ENCODE measurements around the gene MS4A10. TPM values are rescaled to one million over a fixed set of nuclear protein-coding genes. Genes with fewer than 3 reads are reported as not detected.
"Not testable (repeated sequence)": the region's sequence is repeated elsewhere in the genome, so short reads cannot be mapped to it uniquely, and the experiment has no call there.

Gene MS4A10
- total RNA-seq, 1 experiment from 2014 or later: not detected

DNA sequence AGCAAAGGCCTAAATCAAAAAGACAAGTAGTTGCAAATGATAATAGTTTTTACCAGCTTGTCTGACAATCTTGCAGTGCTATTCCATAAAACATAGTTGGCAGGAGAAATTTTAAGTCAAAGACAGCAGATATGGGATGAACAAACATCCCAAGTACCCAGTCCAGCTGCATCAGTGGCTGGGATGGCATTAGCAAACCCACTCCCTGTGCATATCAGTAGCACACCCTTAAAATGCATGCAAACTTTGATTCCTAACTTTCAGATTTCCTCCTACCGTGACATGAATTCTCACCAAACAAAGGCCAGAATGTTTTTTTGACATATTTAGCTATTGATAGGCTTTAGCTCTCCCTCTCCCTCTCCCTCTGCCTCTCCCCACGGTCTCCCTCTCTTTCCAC is 29.0 kb downstream of the MS4A10 start:
- no peak for DNase-seq
- no peaks in the 10 kb centered on the region for H3K36me3 ChIP-seq
- 0 out of 2 replicates have a peak, but pooled peaks cover 3% of the 10 kb centered on the region for H3K4me1 ChIP-seq
- H3K4me3 ChIP-seq: no peak overlapping the region
- no peaks in the 10 kb centered on the region for H3K9me3 ChIP-seq (replicated peaks)
- H3K27me3 ChIP-seq: no peaks in the 10 kb centered on the region
- H3K27ac ChIP-seq: no peak overlapping the region

DNA sequence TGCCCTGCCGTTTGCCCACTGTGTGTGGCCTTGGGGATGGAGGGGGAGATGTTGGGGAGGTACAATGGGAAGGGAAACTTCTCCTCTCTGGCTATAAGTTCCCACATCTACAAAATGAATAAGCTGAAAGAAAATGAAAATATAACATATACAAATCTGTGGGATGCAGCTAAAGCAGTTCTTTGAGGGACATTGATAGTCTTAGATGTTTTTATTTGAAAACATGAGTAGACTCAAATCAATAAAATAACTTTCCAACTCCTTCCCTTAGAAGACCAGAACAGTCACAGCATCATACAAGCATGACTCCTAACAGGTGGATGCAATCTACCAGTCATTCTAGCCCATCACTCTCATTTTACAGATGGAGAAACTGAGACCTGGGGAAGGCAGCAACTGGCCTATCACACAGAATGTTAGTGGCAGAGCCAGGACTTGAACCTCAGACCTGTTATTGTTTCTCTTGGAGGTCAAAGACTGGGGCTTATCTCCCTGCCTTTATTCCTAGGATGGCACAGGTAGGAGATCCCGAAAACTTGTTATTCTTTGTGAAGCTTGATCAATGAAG is 31.5 kb downstream of the MS4A10 start:
- H3K4me1 ChIP-seq: no peaks in the 10 kb centered on the region
- H3K27me3 ChIP-seq: no peaks in the 10 kb centered on the region
- no peak for DNase-seq
- no peaks in the 10 kb centered on the region for H3K36me3 ChIP-seq
- no peaks in the 10 kb centered on the region for H3K9me3 ChIP-seq (replicated peaks)
- no peak overlapping the region for H3K27ac ChIP-seq
- H3K4me3 ChIP-seq: no peak overlapping the region

DNA sequence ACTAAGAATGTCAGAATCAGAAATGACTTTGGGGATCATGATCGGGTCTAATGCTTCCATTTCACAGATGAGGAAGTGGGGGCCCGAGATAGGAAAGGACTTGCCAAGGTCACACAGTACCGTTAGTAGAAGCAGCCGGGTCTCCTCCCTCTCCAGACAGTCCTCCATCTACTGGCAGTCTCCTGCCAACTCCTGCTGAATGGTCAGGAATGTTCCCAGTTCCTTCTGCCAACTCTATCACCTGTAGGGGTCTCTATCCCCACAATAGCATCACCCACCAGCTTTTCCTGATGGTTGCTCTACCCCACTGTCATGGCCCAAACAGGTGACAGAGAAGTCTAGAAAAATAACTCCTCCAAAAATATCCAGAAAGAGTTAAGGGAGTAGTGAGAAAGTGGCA is 32.9 kb downstream of the MS4A10 start:
- Histone ChIP-seq H3K27me3 (no peaks in the 10 kb centered on the region), H3K36me3 (no peaks in the 10 kb centered on the region), H3K4me1 (no peaks in the 10 kb centered on the region), H3K4me3 (no peak overlapping the region), H3K27ac (no peak overlapping the region), H3K9me3 (replicated peaks) (no peaks in the 10 kb centered on the region)
- no peak for DNase-seq

DNA sequence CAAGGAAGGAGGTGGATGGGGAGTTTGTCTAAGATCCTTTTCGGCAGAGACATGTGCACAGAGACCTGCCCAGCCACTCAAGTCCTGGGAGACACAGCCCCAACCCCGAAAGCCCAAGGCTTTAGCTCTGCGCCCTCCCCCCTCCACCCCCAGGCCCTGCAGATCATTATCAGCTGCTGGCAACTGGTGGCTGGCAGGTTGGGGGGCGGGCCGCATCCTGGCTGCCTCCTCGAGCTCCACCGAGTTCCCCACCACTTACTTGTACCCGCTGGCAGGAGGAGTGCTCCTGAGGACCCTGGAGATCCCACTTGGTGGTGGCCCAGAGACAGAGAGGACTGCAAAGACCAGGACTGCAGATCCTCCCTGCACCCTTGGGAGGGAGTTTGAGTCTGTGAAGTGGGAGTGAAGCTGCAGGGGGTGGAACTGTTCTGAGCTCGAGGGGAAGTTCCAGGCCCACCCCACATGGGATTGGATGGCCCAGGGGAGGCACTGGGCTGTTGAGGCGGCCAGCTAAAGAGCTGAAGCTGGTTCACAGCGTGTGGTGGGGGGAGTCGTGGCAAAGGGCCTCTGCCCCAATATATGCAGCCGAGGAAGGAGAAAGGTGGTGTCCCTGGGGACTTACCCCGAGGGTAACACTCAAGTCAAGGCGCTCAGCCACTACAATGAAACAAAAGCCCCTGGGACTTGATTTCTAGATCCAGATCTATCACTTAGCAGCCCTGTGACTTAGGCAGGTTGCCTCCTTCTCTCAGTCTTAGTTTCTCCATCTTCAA is 36.9 kb downstream of the MS4A10 start:
- H3K4me3 ChIP-seq: no peak overlapping the region
- no peaks in the 10 kb centered on the region for H3K9me3 ChIP-seq (replicated peaks)
- H3K4me1 ChIP-seq: no peaks in the 10 kb centered on the region
- DNase-seq: peak in 1 of 2 experiments; percentile 22
- no peak overlapping the region for H3K27ac ChIP-seq
- no peaks in the 10 kb centered on the region for H3K36me3 ChIP-seq
- H3K27me3 ChIP-seq: no peaks in the 10 kb centered on the region

DNA sequence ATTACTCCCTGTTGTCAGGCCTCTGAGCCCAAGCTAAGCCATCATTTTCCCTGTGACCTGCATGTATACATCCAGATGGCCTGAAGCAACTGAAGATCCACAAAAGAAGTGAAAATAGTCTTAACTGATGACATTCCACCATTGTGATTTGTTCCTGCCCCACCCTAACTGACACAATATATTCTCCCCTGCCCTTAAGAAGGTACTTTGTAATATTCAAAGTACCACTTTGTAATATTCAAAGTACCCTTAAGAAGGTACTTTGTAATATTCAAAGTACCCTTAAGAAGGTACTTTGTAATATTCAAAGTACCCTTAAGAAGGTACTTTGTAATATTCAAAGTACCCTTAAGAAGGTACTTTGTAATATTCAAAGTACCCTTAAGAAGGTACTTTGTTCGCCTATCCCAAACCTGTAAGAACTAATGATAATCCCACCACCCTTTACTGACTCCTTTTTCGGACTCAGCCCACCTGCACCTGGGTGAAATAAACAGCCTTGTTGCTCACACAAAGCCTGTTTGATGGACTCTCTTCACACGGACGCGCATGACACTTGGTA is 38.7 kb downstream of the MS4A10 start:
- not testable (repeated sequence) for DNase-seq; H3K36me3 ChIP-seq; H3K27ac ChIP-seq; H3K4me3 ChIP-seq; H3K9me3 ChIP-seq (replicated peaks); H3K27me3 ChIP-seq; H3K4me1 ChIP-seq

DNA sequence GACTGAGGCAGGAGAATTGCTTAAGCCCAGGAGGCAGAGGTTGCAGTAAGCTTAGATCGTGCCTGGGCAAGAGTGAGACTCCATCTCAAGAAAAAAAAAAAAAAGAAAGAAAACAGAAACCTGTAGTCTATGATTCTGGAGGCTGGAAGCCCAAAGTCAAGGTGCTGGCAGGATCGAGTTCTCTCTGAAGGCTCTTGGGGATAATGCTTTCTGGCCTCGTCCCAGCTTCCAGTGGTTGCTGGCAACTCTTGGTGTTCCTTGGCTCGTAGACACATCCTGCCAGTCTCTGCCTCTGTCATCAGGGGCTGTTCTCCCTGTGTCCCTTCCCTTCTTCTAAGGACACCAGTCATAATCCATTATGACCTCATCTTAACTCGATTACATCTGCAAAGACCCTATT is 40.0 kb downstream of the MS4A10 start:
- no peaks in the 10 kb centered on the region for H3K4me1 ChIP-seq
- H3K4me3 ChIP-seq: no peak overlapping the region
- H3K27ac ChIP-seq: no peak overlapping the region
- no peaks in the 10 kb centered on the region for H3K9me3 ChIP-seq (replicated peaks)
- no peaks in the 10 kb centered on the region for H3K27me3 ChIP-seq
- DNase-seq: no peak
- no peaks in the 10 kb centered on the region for H3K36me3 ChIP-seq

DNA sequence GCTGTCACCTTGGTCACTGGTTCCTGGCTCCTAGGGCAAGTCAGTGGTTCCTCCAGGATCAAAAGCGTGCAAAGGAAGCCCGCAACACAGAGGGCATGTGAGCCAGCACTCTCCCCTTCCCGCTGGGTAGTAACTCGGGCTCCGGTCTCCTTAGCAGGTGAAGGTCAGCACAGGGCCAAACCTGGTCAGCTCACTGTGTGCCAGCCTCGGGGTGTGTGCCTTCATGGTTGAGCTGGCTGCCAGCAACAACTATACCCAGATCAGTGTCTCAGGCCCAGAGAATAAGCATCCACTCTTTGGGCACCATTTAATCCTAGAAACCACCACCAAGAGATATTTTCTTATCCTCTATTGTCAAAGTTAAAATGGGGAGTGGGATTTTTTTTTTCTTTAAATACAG is 40.7 kb downstream of the MS4A10 start:
- H3K4me1 ChIP-seq: no peaks in the 10 kb centered on the region

DNA sequence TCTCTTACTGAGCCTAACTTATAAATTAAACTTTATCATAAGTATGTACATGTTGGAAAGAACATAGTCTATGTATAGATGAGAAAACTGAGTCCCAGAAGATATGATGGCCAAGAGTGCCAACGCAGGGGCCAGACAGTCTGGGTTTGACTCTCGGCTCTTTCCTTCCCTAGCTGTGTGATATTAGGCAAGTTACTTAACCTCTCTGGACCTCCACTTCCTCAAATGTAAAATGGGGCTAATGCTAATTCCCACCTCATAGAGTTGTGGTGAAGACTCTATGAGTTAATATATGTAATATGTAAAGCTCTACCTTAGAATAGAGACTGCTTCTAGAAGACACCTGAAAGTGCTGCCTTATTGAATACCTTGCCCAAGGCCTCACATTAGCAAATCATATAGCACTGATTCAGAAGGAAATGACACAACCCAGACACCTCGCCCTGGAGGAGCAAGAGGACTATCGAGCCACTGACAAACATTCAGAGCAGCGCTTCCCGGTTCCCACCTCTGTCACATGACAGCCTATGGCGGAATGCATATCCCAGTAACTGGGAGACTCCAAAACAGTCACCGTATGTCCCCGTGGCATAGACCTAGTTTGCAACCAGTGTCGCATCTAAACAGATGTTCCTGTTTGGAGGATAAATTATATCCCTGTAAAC is 45.5 kb downstream of the MS4A10 start:
- Histone ChIP-seq H3K36me3 (no peaks in the 10 kb centered on the region), H3K9me3 (replicated peaks) (no peaks in the 10 kb centered on the region), H3K4me1 (no peaks in the 10 kb centered on the region), H3K27me3 (peaks cover 3% of the 10 kb centered on the region; the same call in 1 of the 2 replicates), H3K4me3 (no peak overlapping the region), H3K27ac (no peak overlapping the region)
- no peak for DNase-seq

More for the DNA sequence above, 40.7 kb downstream of the MS4A10 start:
- no peak for DNase-seq
- Histone ChIP-seq H3K27me3 (peaks cover 2% of the 10 kb centered on the region; the same call in 1 of the 2 replicates), H3K4me3 (no peak overlapping the region), H3K36me3 (no peaks in the 10 kb centered on the region), H3K27ac (no peak overlapping the region), H3K9me3 (replicated peaks) (no peaks in the 10 kb centered on the region)

DNA sequence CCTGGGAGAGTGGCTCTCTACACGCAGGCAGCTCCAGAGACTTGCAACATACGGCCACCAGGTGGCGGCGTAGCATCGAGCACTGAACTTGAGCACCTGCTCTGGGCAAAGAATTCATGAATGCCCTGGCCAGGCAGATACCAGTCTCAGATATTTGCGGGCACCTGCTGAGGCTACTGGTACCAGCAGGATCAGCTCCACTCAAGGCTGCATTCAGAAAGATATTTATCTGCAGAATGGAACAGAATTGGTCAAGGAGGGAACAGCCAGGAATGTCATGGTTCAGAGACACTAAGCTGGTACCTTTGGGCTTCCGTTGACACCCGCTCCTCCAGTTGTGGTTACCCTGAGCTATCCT is 46.0 kb downstream of the MS4A10 start:
- no peaks in the 10 kb centered on the region for H3K36me3 ChIP-seq
- DNase-seq: peak; percentile 65 to 83
- no peak overlapping the region for H3K4me3 ChIP-seq
- H3K27me3 ChIP-seq: peaks cover 3% of the 10 kb centered on the region; the same call in 1 of the 2 replicates
- no peak overlapping the region for H3K27ac ChIP-seq
- H3K4me1 ChIP-seq: no peaks in the 10 kb centered on the region
- H3K9me3 ChIP-seq (replicated peaks): no peaks in the 10 kb centered on the region

DNA sequence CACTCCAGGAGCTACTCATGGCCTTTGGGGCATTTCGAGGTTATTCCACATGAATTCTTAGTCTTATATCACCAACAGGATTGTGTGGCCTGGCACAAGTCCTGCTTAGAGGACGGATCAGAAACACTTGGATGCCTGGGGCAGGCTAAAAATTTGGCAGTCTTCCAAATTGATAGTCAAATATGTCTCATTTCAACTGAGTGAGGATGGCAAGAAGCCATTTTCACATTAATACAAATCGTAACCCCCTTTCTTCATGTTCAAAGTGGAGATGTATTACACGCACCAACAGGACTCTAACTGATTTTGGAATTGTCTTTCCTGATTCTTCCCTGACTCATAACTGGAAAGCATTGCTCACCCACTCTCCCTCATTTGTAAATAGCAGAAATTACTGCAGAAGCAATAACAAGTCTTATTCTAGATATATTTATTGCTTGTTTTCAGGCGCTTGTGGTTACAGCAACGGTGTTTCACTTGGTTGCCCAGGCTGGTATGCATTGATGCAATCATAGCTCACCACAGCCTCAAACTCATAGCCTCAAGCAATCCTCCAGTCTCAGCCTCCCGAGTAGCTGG is 46.5 kb downstream of the MS4A10 start:
- H3K9me3 ChIP-seq (replicated peaks): no peaks in the 10 kb centered on the region
- no peak overlapping the region for H3K27ac ChIP-seq
- H3K36me3 ChIP-seq: no peaks in the 10 kb centered on the region
- no peak for DNase-seq
- H3K27me3 ChIP-seq: peaks cover 3% of the 10 kb centered on the region; the same call in 1 of the 2 replicates
- H3K4me3 ChIP-seq: no peak overlapping the region
- no peaks in the 10 kb centered on the region for H3K4me1 ChIP-seq

DNA sequence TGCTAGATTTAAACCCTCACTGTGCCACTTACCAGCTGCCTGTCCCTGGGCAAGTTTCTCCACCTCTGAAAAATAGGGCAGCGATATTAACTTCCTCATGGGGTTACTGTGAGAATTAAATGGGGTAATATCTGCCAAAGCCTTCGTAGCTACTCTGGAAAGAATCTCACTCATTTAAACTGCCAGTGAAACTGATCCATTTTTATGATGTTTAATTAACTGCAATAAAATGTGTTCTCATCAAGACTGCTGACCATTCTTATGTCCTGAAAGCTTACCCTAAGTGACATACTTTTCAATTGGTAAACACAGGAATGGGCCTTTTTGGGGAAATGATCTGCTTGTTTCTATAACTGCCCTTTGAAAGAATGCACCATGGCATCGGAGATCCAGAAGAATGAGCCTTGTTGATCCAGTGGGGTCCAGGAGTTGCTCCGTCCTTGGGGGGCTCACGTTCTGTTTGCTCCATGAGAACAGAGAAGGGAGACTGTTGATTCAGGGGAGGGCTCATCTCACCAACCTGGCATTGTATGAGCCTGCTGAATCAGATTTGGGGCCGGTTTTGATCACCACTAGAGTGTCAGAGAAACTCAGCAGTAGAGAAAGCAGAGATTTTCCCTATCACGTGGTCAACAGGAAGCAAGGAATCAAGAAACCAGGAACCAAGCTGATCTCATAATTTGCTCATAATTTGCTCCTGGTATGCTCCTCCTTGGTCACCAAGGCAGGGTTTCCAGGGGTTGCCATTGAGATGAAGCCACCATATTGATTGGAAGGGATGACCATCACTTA is 49.8 kb downstream of the MS4A10 start:
- Histone ChIP-seq H3K4me1 (0 out of 2 replicates have a peak, but pooled peaks cover 4% of the 10 kb centered on the region), H3K36me3 (no peaks in the 10 kb centered on the region), H3K4me3 (no peak overlapping the region), H3K9me3 (replicated peaks) (no peaks in the 10 kb centered on the region), H3K27me3 (peaks cover 3% of the 10 kb centered on the region; the same call in 1 of the 2 replicates), H3K27ac (no peak overlapping the region)
- DNase-seq: no peak

DNA sequence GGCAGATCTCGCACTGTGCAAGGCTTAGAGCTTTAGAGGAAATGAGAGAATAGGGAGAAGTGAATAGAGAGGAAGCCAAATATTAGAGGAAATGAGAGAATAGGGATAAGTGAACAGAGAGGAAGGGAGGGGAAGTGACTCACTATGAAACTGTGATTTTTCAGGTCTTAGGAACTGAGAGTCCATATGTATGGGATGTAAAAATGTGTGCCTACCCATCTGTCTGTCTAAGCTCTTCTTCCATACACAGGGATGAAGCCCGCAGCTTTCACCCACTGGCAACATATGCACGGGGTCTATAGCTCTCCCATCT is 50.4 kb downstream of the MS4A10 start:
- Histone ChIP-seq H3K9me3 (replicated peaks) (no peaks in the 10 kb centered on the region), H3K27me3 (peaks cover 3% of the 10 kb centered on the region; the same call in 1 of the 2 replicates), H3K4me1 (peaks cover 9% of the 10 kb centered on the region), H3K27ac (no peak overlapping the region), H3K4me3 (no peak overlapping the region), H3K36me3 (no peaks in the 10 kb centered on the region)
- DNase-seq: no peak

DNA sequence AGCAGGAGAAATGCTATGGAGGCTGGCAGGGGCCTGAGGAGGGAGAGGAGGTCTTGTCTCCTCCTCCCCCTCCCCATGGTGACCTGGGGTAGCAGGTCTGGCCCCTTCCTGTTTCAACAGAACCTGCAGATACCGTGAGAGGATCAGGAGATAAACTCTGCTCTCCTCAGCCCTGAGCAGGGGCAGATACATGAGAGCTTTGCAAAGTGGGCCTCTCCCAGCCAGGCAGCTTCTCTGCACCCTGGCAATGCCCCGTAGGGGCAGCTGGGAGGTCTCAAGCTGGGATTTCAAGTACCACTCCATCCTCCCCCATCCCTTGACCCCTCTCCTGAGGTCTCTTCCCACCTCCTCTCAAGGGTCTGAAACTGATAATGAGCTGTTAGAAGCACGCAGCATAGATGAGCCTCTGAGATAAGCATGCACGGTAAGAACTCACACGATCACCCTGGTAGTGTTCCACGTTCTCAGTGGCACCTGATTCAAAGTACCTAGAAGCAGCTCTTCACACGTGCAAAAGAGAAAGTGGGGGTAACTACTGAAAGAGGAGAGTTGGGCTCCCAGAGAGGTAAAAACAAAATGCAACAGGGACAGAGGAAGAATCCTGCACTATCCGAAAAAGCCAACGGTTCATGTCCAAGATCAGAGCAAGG is 51.9 kb downstream of the MS4A10 start:
- Histone ChIP-seq H3K36me3 (no peaks in the 10 kb centered on the region), H3K27ac (no peak overlapping the region), H3K4me1 (peaks cover 19% of the 10 kb centered on the region), H3K27me3 (no peaks in the 10 kb centered on the region), H3K9me3 (replicated peaks) (no peaks in the 10 kb centered on the region), H3K4me3 (no peak overlapping the region)
- no peak for DNase-seq

DNA sequence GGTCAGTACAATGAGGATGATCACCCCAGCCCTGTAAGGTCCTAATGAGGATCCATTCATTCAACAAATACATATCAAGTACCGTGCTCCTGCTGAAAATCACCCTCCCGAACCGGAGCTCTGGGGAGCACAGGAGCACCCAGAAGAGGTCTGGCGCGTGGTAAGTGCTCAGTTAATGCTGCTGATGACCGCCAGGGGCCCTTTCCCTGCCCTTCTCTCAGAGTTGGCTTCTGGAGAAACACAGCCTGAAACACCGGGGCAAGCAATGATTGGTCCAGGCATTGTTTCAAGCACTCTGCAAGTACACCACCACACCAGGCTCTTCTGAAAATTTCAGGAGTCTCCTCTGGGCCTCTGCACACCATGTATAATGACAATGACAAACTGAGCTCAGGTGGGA is 53.0 kb downstream of the MS4A10 start:
- Histone ChIP-seq H3K4me3 (no peak overlapping the region), H3K9me3 (replicated peaks) (no peaks in the 10 kb centered on the region), H3K27me3 (no peaks in the 10 kb centered on the region), H3K4me1 (peaks cover 19% of the 10 kb centered on the region), H3K36me3 (no peaks in the 10 kb centered on the region), H3K27ac (no peak overlapping the region)
- peak in 1 of 2 experiments; percentile 24 for DNase-seq
